ENCODE data around the gene TDRD1.

- no peak for TF ChIP-seq CTCF (conservative IDR thresholded peaks at IDR 0.05 in 1 of 2, IDR thresholded peaks at IDR 0.05 in 1 of 2; ENCODE audit: extremely low read depth in 1 of 2, insufficient read depth in 1 of 2, low read depth in 1 of 2, low read length in 2 of 2)
- TF ChIP-seq EZH2 (IDR thresholded peaks at IDR 0.05; ENCODE audit: borderline replicate concordance, low read length), result no peak
These were observed 100.1 kb downstream of the TDRD1 start for GRCh38 chr10:114279289-114279688.
